Skeletal muscle cell (primary cell): ENCODE measurements around the gene DCTN2.
"Not testable (repeated sequence)": the region's sequence is repeated elsewhere in the genome, so short reads cannot be mapped to it uniquely, and the experiment has no call there.

Source experiments
- DNase-seq: peaks from one replicate; pipeline ENCODE4 v3.0.0-alpha.2; 2010; ENCODE audit warnings: low read depth
- H3K4me3 ChIP-seq: 2 replicates; pipeline ENCODE4 v1.5.1; 2011; ENCODE audit warnings: low read depth, mild to moderate bottlenecking, control low read depth, low read length, moderate library complexity

The DCTN2 gene

GRCh38 chr12:57498571-57498970, 48.4 kb downstream of the DCTN2 start:
- no peak overlapping the region for H3K4me3 ChIP-seq
- DNase-seq = no peak

GRCh38 chr12:57498132-57498502, 48.9 kb downstream of the DCTN2 start:
- DNase-seq = no peak
- no peak overlapping the region for H3K4me3 ChIP-seq

GRCh38 chr12:57497223-57498131, 49.5 kb downstream of the DCTN2 start:
- DNase-seq = no peak
- no peak overlapping the region for H3K4me3 ChIP-seq

GRCh38 chr12:57496822-57497221, 50.2 kb downstream of the DCTN2 start:
- no peak overlapping the region for H3K4me3 ChIP-seq
- DNase-seq = no peak

- H3K4me3 ChIP-seq, DNase-seq: not testable (repeated sequence)
These were observed 51.8 kb downstream of the DCTN2 start for GRCh38 chr12:57495051-57495701.

GRCh38 chr12:57491393-57492280, 55.4 kb downstream of the DCTN2 start:
- no peak overlapping the region for H3K4me3 ChIP-seq
- DNase-seq = no peak

GRCh38 chr12:57490126-57490525, 56.9 kb downstream of the DCTN2 start:
- H3K4me3 ChIP-seq = no peak overlapping the region
- DNase-seq = no peak

- DNase-seq = no peak
- H3K4me3 ChIP-seq = peak overlapping the region; percentile 98
These were observed 57.8 kb downstream of the DCTN2 start for GRCh38 chr12:57489157-57489641.

- peak overlapping the region; percentile 98 for H3K4me3 ChIP-seq
- no peak for DNase-seq
These were observed 58.4 kb downstream of the DCTN2 start for GRCh38 chr12:57488402-57489156.

- peak; percentile 83 for DNase-seq
- peak within 1 kb of the TSS; percentile 98 for H3K4me3 ChIP-seq
These were observed 59.2 kb downstream of the DCTN2 start, which contains the start of gene MARS1 for GRCh38 chr12:57487597-57488401. Gene MARS1, plus strand, starts transcription at chr12:57488068. Its CDS starts 23 bp downstream, at chr12:57488091.

GRCh38 chr12:57487055-57487596, 59.9 kb downstream of the DCTN2 start:
- H3K4me3 ChIP-seq = peak overlapping the region; percentile 98
- no peak for DNase-seq

- DNase-seq = no peak
- H3K4me3 ChIP-seq = no peak overlapping the region
These were observed 61.3 kb downstream of the DCTN2 start for GRCh38 chr12:57485695-57486094.

GRCh38 chr12:57483466-57483865, 63.5 kb downstream of the DCTN2 start:
- no peak for DNase-seq
- no peak overlapping the region for H3K4me3 ChIP-seq

GRCh38 chr12:57481671-57482070, 65.3 kb downstream of the DCTN2 start:
- DNase-seq = no peak
- no peak overlapping the region for H3K4me3 ChIP-seq
